Mesendoderm (in vitro differentiated cells): Measurements from ENCODE around the gene GLYR1.

Experiments
- DNase-seq: peaks from one replicate; pipeline ENCODE4 v3.0.0; 2013
- H2AK5ac ChIP-seq: 2 replicates; pipeline ENCODE4 v1.6.1; 2013; ENCODE audit warnings: low read length, inconsistent platforms
- H2BK120ac ChIP-seq: 2 replicates; pipeline ENCODE4 v1.6.1; 2013; ENCODE audit warnings: low read depth, mild to moderate bottlenecking, low read length, moderate library complexity, mixed read lengths
- H2BK15ac ChIP-seq: replicated peaks from 2 replicates; pipeline ENCODE4 v1.6.1; 2013; ENCODE audit warnings: low read depth, mild to moderate bottlenecking, moderate library complexity
- H2BK5ac ChIP-seq: 2 replicates; pipeline ENCODE4 v1.6.1; 2013; ENCODE audit warnings: low read length, inconsistent platforms
- H3K18ac ChIP-seq: 2 replicates; pipeline ENCODE4 v1.6.1; 2013; ENCODE audit warnings: mild to moderate bottlenecking, low read length, mixed read lengths
- H3K23ac ChIP-seq: one replicate; pipeline ENCODE4 v1.6.1; 2013; ENCODE audit warnings: low read length
- H3K27ac ChIP-seq: 2 replicates; pipeline ENCODE4 v1.5.1; 2013; ENCODE audit warnings: low read depth, mild to moderate bottlenecking, inconsistent platforms, low read length, moderate library complexity
- H3K27me3 ChIP-seq: 2 replicates; pipeline ENCODE4 v1.6.1; 2013; ENCODE audit warnings: low read length, control low read depth, mild to moderate bottlenecking, inconsistent platforms; ENCODE audit not compliant: insufficient read depth, poor library complexity
- H3K36me3 ChIP-seq: 2 replicates; pipeline ENCODE4 v1.6.1; 2013; ENCODE audit warnings: low read length, inconsistent platforms; ENCODE audit not compliant: control insufficient read depth, insufficient read depth
- H3K4ac ChIP-seq: one replicate; pipeline ENCODE4 v1.6.1; 2013; ENCODE audit warnings: low read depth, mild to moderate bottlenecking, low read length, moderate library complexity
- H3K4me1 ChIP-seq: 2 replicates; pipeline ENCODE4 v1.6.1; 2013; ENCODE audit warnings: low read depth, low read length, inconsistent platforms; ENCODE audit not compliant: control insufficient read depth
- H3K4me2 ChIP-seq: 2 replicates; pipeline ENCODE4 v1.6.1; 2013; ENCODE audit warnings: low read length
- H3K4me3 ChIP-seq: 2 replicates; pipeline ENCODE4 v1.5.1; 2013; ENCODE audit warnings: mild to moderate bottlenecking, low read length
- H3K56ac ChIP-seq: one replicate; pipeline ENCODE4 v1.6.1; 2013; ENCODE audit warnings: low read length
- H3K79me1 ChIP-seq: 2 replicates; pipeline ENCODE4 v1.6.1; 2013; ENCODE audit warnings: low read length, inconsistent platforms
- H3K79me2 ChIP-seq: 2 replicates; pipeline ENCODE4 v1.6.1; 2013; ENCODE audit warnings: mild to moderate bottlenecking, low read length; ENCODE audit not compliant: control insufficient read depth, insufficient read depth
- H3K9ac ChIP-seq: 2 replicates; pipeline ENCODE4 v1.6.1; 2013; ENCODE audit warnings: low read length, inconsistent platforms
- H4K5ac ChIP-seq: one replicate; pipeline ENCODE4 v1.6.1; 2013; ENCODE audit warnings: low read length
- H4K8ac ChIP-seq: one replicate; pipeline ENCODE4 v1.6.1; 2013; ENCODE audit warnings: low read depth, mild to moderate bottlenecking, control low read depth, low read length, moderate library complexity
- WGBS: extraction: QIAGEN DNeasy Blood & Tissue Kit; methylation state at CpG from one replicate; pipeline ENCODE4 v1.1.7; 2013; ENCODE audit warnings: low lambda C conversion rate, missing lambda C conversion rate; ENCODE audit not compliant: insufficient coverage; ENCODE audit errors: extremely low coverage; 5-methylcytosine and 5-hydroxymethylcytosine counted together

GLYR1 gene

GRCh38 chr16:4792951-4793513, 54.1 kb downstream of the GLYR1 start:
- no peak overlapping the region for H2BK5ac ChIP-seq
- H3K4ac ChIP-seq: no peak overlapping the region
- no peak overlapping the region for H3K23ac ChIP-seq
- no peaks in the 10 kb centered on the region for H3K36me3 ChIP-seq
- H2BK120ac ChIP-seq: no peak overlapping the region
- H3K56ac ChIP-seq: no peak overlapping the region
- H4K8ac ChIP-seq: no peak overlapping the region
- H3K4me2 ChIP-seq: no peak overlapping the region
- H3K79me1 ChIP-seq: no peaks in the 10 kb centered on the region
- no peak overlapping the region for H4K5ac ChIP-seq
- no peak overlapping the region for H3K18ac ChIP-seq
- H3K27ac ChIP-seq: no peak overlapping the region
- no peak for DNase-seq
- no peak overlapping the region for H2AK5ac ChIP-seq
- no CpG with 5 or more reads among the region's 13 CpGs for WGBS
- H3K4me1 ChIP-seq: no peaks in the 10 kb centered on the region
- no peak overlapping the region for H3K9ac ChIP-seq
- H2BK15ac ChIP-seq: no peak overlapping the region
- no peaks in the 10 kb centered on the region for H3K27me3 ChIP-seq
- no peaks in the 10 kb centered on the region for H3K79me2 ChIP-seq
- no peak overlapping the region for H3K4me3 ChIP-seq

- Histone ChIP-seq H2AK5ac (no peak overlapping the region), H3K4me3 (no peak overlapping the region), H2BK15ac (no peak overlapping the region), H2BK120ac (no peak overlapping the region), H3K27ac (no peak overlapping the region), H3K4me2 (no peak overlapping the region), H3K56ac (no peak overlapping the region), H3K4ac (no peak overlapping the region), H4K8ac (no peak overlapping the region), H3K79me2 (no peaks in the 10 kb centered on the region), H3K36me3 (no peaks in the 10 kb centered on the region), H3K79me1 (no peaks in the 10 kb centered on the region), H3K18ac (no peak overlapping the region), H3K4me1 (no peaks in the 10 kb centered on the region), H3K27me3 (no peaks in the 10 kb centered on the region), H4K5ac (no peak overlapping the region), H3K23ac (no peak overlapping the region), H2BK5ac (no peak overlapping the region), H3K9ac (no peak overlapping the region)
- no peak for DNase-seq
- no CpG with 5 or more reads among the region's 10 CpGs for WGBS
Observed at GRCh38 chr16:4790871-4791270, 56.2 kb downstream of the GLYR1 start.

GRCh38 chr16:4790261-4790660, 56.8 kb downstream of the GLYR1 start:
- no peaks in the 10 kb centered on the region for H3K27me3 ChIP-seq
- H3K79me2 ChIP-seq: no peaks in the 10 kb centered on the region
- H3K4me2 ChIP-seq: no peak overlapping the region
- H3K4ac ChIP-seq: no peak overlapping the region
- H2BK5ac ChIP-seq: no peak overlapping the region
- H2AK5ac ChIP-seq: no peak overlapping the region
- H3K79me1 ChIP-seq: no peaks in the 10 kb centered on the region
- no peak overlapping the region for H2BK15ac ChIP-seq
- H3K56ac ChIP-seq: no peak overlapping the region
- H3K36me3 ChIP-seq: no peaks in the 10 kb centered on the region
- no peak for DNase-seq
- H4K5ac ChIP-seq: no peak overlapping the region
- no peak overlapping the region for H3K23ac ChIP-seq
- H3K9ac ChIP-seq: no peak overlapping the region
- H3K4me1 ChIP-seq: no peaks in the 10 kb centered on the region
- no peak overlapping the region for H2BK120ac ChIP-seq
- no peak overlapping the region for H3K27ac ChIP-seq
- no peak overlapping the region for H3K18ac ChIP-seq
- H4K8ac ChIP-seq: no peak overlapping the region
- WGBS: no CpG with 5 or more reads among the region's 10 CpGs
- no peak overlapping the region for H3K4me3 ChIP-seq

GRCh38 chr16:4788910-4789309, 58.2 kb downstream of the GLYR1 start:
- DNase-seq: no peak
- H3K79me1 ChIP-seq: no peaks in the 10 kb centered on the region
- H3K36me3 ChIP-seq: no peaks in the 10 kb centered on the region
- no peak overlapping the region for H2BK5ac ChIP-seq
- H3K23ac ChIP-seq: no peak overlapping the region
- H3K4ac ChIP-seq: no peak overlapping the region
- H3K18ac ChIP-seq: no peak overlapping the region
- H4K5ac ChIP-seq: no peak overlapping the region
- no peak overlapping the region for H3K4me3 ChIP-seq
- H2BK120ac ChIP-seq: no peak overlapping the region
- no peak overlapping the region for H3K4me2 ChIP-seq
- no peak overlapping the region for H3K9ac ChIP-seq
- H3K4me1 ChIP-seq: no peaks in the 10 kb centered on the region
- no peak overlapping the region for H3K27ac ChIP-seq
- H3K56ac ChIP-seq: no peak overlapping the region
- no peaks in the 10 kb centered on the region for H3K79me2 ChIP-seq
- no peaks in the 10 kb centered on the region for H3K27me3 ChIP-seq
- WGBS: no CpG with 5 or more reads among the region's 7 CpGs
- no peak overlapping the region for H4K8ac ChIP-seq
- H2BK15ac ChIP-seq: no peak overlapping the region
- no peak overlapping the region for H2AK5ac ChIP-seq

GRCh38 chr16:4788489-4788889, 58.6 kb downstream of the GLYR1 start:
- Histone ChIP-seq H3K23ac (no peak overlapping the region), H2BK15ac (no peak overlapping the region), H2BK5ac (no peak overlapping the region), H2AK5ac (no peak overlapping the region), H3K36me3 (no peaks in the 10 kb centered on the region), H3K56ac (no peak overlapping the region), H3K27me3 (no peaks in the 10 kb centered on the region), H3K4me2 (no peak overlapping the region), H4K8ac (no peak overlapping the region), H4K5ac (no peak overlapping the region), H3K79me1 (no peaks in the 10 kb centered on the region), H3K9ac (no peak overlapping the region), H3K4me3 (no peak overlapping the region), H2BK120ac (no peak overlapping the region), H3K27ac (no peak overlapping the region), H3K18ac (no peak overlapping the region), H3K4ac (no peak overlapping the region), H3K4me1 (no peaks in the 10 kb centered on the region), H3K79me2 (no peaks in the 10 kb centered on the region)
- DNase-seq: no peak
- no CpG with 5 or more reads among the region's 9 CpGs for WGBS
